ENCODE data around the gene INPP5B. TPM values are rescaled to one million over a fixed set of nuclear protein-coding genes. Genes with fewer than 3 reads are reported as not detected.
"Not testable (repeated sequence)": the region's sequence is repeated elsewhere in the genome, so short reads cannot be mapped to it uniquely, and the experiment has no call there.

The INPP5B gene
- total and polyA plus RNA-seq, 8 donors: 22.5 to 39.9 (median 31.3) TPM

- peak; percentile 41 for ATAC-seq
- H3K9me3 ChIP-seq: no peaks in the 10 kb centered on the region
- H3K4me1 ChIP-seq: peaks cover 4 to 57% of the 10 kb centered on the region in 2 donors
- H3K27me3 ChIP-seq: no peaks in the 10 kb centered on the region
- no peak for DNase-seq
- peaks cover 0 to 7% of the 10 kb centered on the region in 2 donors for H3K36me3 ChIP-seq
- H3K27ac ChIP-seq: peak overlapping the region in 1 of 2 donors; percentile 72
- no peak for TF ChIP-seq CTCF (IDR thresholded peaks at IDR 0.05)
- intact Hi-C loops (cut with DNase I): no loop called here
- no peak overlapping the region for H3K4me3 ChIP-seq
These were observed 23.9 kb downstream of the INPP5B start for GRCh38 chr1:37922767-37923550.

- intact Hi-C loops (cut with DNase I): no loop called here
- Histone ChIP-seq H3K4me3 (no peak overlapping the region), H3K4me1 (peaks cover 0 to 32% of the 10 kb centered on the region in 2 donors), H3K27me3 (no peaks in the 10 kb centered on the region), H3K9me3 (no peaks in the 10 kb centered on the region), H3K27ac (no peak overlapping the region), H3K36me3 (peaks cover 0 to 12% of the 10 kb centered on the region in 2 donors)
- peak; percentile 34 for ATAC-seq
- no peak for DNase-seq
- peak in 1 of 2 donors; percentile 10 for TF ChIP-seq CTCF (IDR thresholded peaks at IDR 0.05)
These were observed 27.6 kb downstream of the INPP5B start for GRCh38 chr1:37919277-37919676.

- TF ChIP-seq CTCF (IDR thresholded peaks at IDR 0.05): no peak
- ATAC-seq (no peak), DNase-seq (no peak)
- Histone ChIP-seq H3K9me3 (peaks cover 0 to 10% of the 10 kb centered on the region in 2 donors), H3K27me3 (no peaks in the 10 kb centered on the region), H3K4me1 (peaks cover 0 to 10% of the 10 kb centered on the region in 2 donors), H3K4me3 (no peak overlapping the region), H3K36me3 (peaks cover 0 to 22% of the 10 kb centered on the region in 2 donors), H3K27ac (no peak overlapping the region)
- intact Hi-C loops (cut with DNase I): no loop called here
These were observed 31.3 kb downstream of the INPP5B start for GRCh38 chr1:37915476-37916093.

- H3K36me3 ChIP-seq: peaks cover 0 to 22% of the 10 kb centered on the region in 2 donors
- no peaks in the 10 kb centered on the region for H3K27me3 ChIP-seq
- H3K9me3 ChIP-seq: peaks cover 0 to 10% of the 10 kb centered on the region in 2 donors
- no peak for TF ChIP-seq CTCF (IDR thresholded peaks at IDR 0.05)
- intact Hi-C loops (cut with DNase I): no loop called here
- peaks cover 0 to 9% of the 10 kb centered on the region in 2 donors for H3K4me1 ChIP-seq
- no peak overlapping the region for H3K4me3 ChIP-seq
- ATAC-seq: no peak
- no peak for DNase-seq
- no peak overlapping the region for H3K27ac ChIP-seq
These were observed 32.0 kb downstream of the INPP5B start for GRCh38 chr1:37914719-37915475.

GRCh38 chr1:37911478-37911877 is 35.4 kb downstream of the INPP5B start:
- ATAC-seq; H3K4me3 ChIP-seq; H3K27me3 ChIP-seq; DNase-seq; H3K9me3 ChIP-seq; H3K27ac ChIP-seq; intact Hi-C loops (cut with DNase I); H3K4me1 ChIP-seq: not testable (repeated sequence)
- H3K36me3 ChIP-seq: peaks cover 0 to 22% of the 10 kb centered on the region in 2 donors

GRCh38 chr1:37910886-37911285 is 36.0 kb downstream of the INPP5B start:
- ATAC-seq; H3K4me3 ChIP-seq; H3K4me1 ChIP-seq; intact Hi-C loops (cut with DNase I); H3K27ac ChIP-seq; H3K27me3 ChIP-seq: not testable (repeated sequence)
- peaks cover 0 to 14% of the 10 kb centered on the region in 2 donors for H3K9me3 ChIP-seq
- H3K36me3 ChIP-seq: peaks cover 0 to 25% of the 10 kb centered on the region in 2 donors
- peak in 1 of 4 donors; percentile 59 for DNase-seq

GRCh38 chr1:37908531-37908930 is 38.3 kb downstream of the INPP5B start:
- H3K4me1 ChIP-seq; DNase-seq; ATAC-seq; H3K27me3 ChIP-seq; H3K27ac ChIP-seq; H3K4me3 ChIP-seq; intact Hi-C loops (cut with DNase I): not testable (repeated sequence)
- H3K36me3 ChIP-seq: peaks cover 0 to 22% of the 10 kb centered on the region in 2 donors
- H3K9me3 ChIP-seq: peaks cover 0 to 22% of the 10 kb centered on the region in 2 donors

GRCh38 chr1:37907416-37908125 is 39.3 kb downstream of the INPP5B start:
- H3K4me1 ChIP-seq; H3K27me3 ChIP-seq; H3K4me3 ChIP-seq; DNase-seq; intact Hi-C loops (cut with DNase I); ATAC-seq; H3K27ac ChIP-seq: not testable (repeated sequence)
- H3K9me3 ChIP-seq: peaks cover 0 to 22% of the 10 kb centered on the region in 2 donors
- peaks cover 0 to 20% of the 10 kb centered on the region in 2 donors for H3K36me3 ChIP-seq

All from left lung (tissue), 10 donors.